Endodermal cell (in vitro differentiated cells): ENCODE measurements around the gene FAM177B. TPM values are rescaled to one million over a fixed set of nuclear protein-coding genes. Genes with fewer than 3 reads are reported as not detected.

Source experiments
- DNase-seq: peaks from one replicate; pipeline ENCODE4 v3.0.0-alpha.2; 2017
- H3K27ac ChIP-seq: 2 replicates; pipeline ENCODE4 v1.5.1; 2013; ENCODE audit warnings: mild to moderate bottlenecking, low read depth, low read length, moderate library complexity
- H3K27me3 ChIP-seq: 2 replicates; pipeline ENCODE4 v1.6.1; 2013; ENCODE audit warnings: mild to moderate bottlenecking, low read length, moderate library complexity; ENCODE audit not compliant: insufficient read depth, control insufficient read depth, poor library complexity, severe bottlenecking
- H3K36me3 ChIP-seq: 2 replicates; pipeline ENCODE4 v1.7.0; 2013; ENCODE audit warnings: mild to moderate bottlenecking, low read length, moderate library complexity; ENCODE audit not compliant: control insufficient read depth, insufficient read depth
- H3K4me1 ChIP-seq: one replicate; pipeline ENCODE4 v1.7.0; 2013; ENCODE audit warnings: low read length; ENCODE audit not compliant: control insufficient read depth, insufficient read depth
- H3K4me3 ChIP-seq: 2 replicates; pipeline ENCODE4 v1.5.1; 2013; ENCODE audit warnings: mild to moderate bottlenecking, low read length, moderate library complexity
- H3K9ac ChIP-seq: 2 replicates; pipeline ENCODE4 v1.6.1; 2013; ENCODE audit warnings: mild to moderate bottlenecking, low read length, moderate library complexity; ENCODE audit not compliant: poor library complexity, severe bottlenecking; ENCODE audit errors: extremely low read depth
- H3K9me3 ChIP-seq: 2 replicates; pipeline ENCODE4 v1.6.1; 2013; ENCODE audit warnings: mild to moderate bottlenecking, low read length, moderate library complexity; ENCODE audit not compliant: control insufficient read depth
- H3K27ac Mint-ChIP-seq: 2 replicates; pipeline ENCODE4 v1.8.0; 2020; ENCODE audit warnings: mixed read lengths
- H3K27me3 Mint-ChIP-seq: 2 replicates; pipeline ENCODE4 v1.8.0; 2021; ENCODE audit warnings: mild to moderate bottlenecking, mixed read lengths; ENCODE audit not compliant: insufficient read depth
- H3K36me3 Mint-ChIP-seq: 2 replicates; pipeline ENCODE4 v1.8.0; 2020; ENCODE audit warnings: low read depth, mixed read lengths
- H3K4me1 Mint-ChIP-seq: 2 replicates; pipeline ENCODE4 v1.8.0; 2020; ENCODE audit warnings: mixed read lengths
- H3K4me3 Mint-ChIP-seq: 2 replicates; pipeline ENCODE4 v1.8.0; 2020; ENCODE audit warnings: mild to moderate bottlenecking, moderate library complexity, mixed read lengths
- H3K9me3 Mint-ChIP-seq: 2 replicates; pipeline ENCODE4 v1.8.0; 2020; ENCODE audit warnings: mild to moderate bottlenecking, mixed read lengths
- CTCF ChIP-seq: fragments of 200-600 bp; sonication (generic); conservative IDR thresholded peaks from 2 replicates; pipeline ENCODE4 v1.5.0; 2021; ENCODE audit warnings: antibody characterized with exemption, mild to moderate bottlenecking
- WGBS, 2 experiments: methylation state at CpG; one replicate each; pipeline versions ENCODE4 v1.1.5 to v1.1.7; 2013; ENCODE audit warnings: missing lambda C conversion rate in 2 of 2, mixed read lengths in 1 of 2; ENCODE audit not compliant: insufficient coverage in 1 of 2, insufficient read length in 1 of 2; 5-methylcytosine and 5-hydroxymethylcytosine counted together
- total RNA-seq, 2 donors: library from RNA; stranded (reverse); fragmentation: NEBNext Ultra II Directional in 1 of 2; extraction: Animal tissue kit (Norgen Biotek cat#: 25700) in 1 of 2; gene quantifications; 2 replicates in 1 of 2; 3 replicates in 1 of 2; pipeline ENCODE4 v1.2.1, GENCODE V29; 2021

Gene FAM177B
- total RNA-seq, 2 donors from 2014 or later, result not detected

DNA sequence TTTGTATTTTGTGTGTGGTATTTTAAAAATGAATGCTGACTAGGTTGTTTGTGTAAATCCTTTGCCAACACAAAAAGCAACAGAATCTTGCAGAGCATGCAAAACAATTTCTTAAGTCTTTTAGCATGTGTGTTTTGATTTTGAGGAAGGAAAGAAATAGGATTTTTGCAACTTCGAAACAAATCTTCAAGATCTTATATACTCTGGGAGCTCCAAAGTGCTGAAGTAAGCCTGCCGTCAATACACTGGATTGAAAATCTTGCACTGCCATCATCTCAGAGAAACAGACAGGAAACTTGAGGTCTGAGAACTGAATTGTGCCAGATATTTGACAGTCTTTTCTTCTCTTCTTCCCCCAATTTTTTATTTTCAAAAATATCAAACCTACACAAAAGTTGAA lies 48.5 kb downstream of the FAM177B start:
- no peak overlapping the region for H3K9ac ChIP-seq
- no peaks in the 10 kb centered on the region for H3K27me3 ChIP-seq
- 86 to 100% methylated on average over 1 to 2 of the region's 2 CpGs for WGBS, 2 experiments
- Mint-ChIP-seq H3K27me3 (peaks cover 20% of the 10 kb centered on the region), H3K4me1 (peaks cover 2% of the 10 kb centered on the region), H3K9me3 (peaks cover 10% of the 10 kb centered on the region), H3K36me3 (peaks cover 2% of the 10 kb centered on the region), H3K4me3 (no peak overlapping the region), H3K27ac (no peak overlapping the region)
- no peak overlapping the region for H3K27ac ChIP-seq
- no peaks in the 10 kb centered on the region for H3K4me1 ChIP-seq
- peaks cover 11% of the 10 kb centered on the region for H3K9me3 ChIP-seq
- DNase-seq, result no peak
- no peak overlapping the region for H3K4me3 ChIP-seq
- H3K36me3 ChIP-seq, result no peaks in the 10 kb centered on the region
- TF ChIP-seq CTCF, result no peak

GRCh38 chr1:222786121-222786520 lies 49.1 kb downstream of the FAM177B start:
- WGBS, 2 experiments, result 91 to 100% methylated on average over 1 of the region's 1 CpG

GRCh38 chr1:222787729-222788128 lies 50.7 kb downstream of the FAM177B start:
- Histone ChIP-seq H3K4me3 (no peak overlapping the region), H3K4me1 (no peaks in the 10 kb centered on the region), H3K9me3 (peaks cover 14% of the 10 kb centered on the region), H3K36me3 (no peaks in the 10 kb centered on the region), H3K27me3 (no peaks in the 10 kb centered on the region), H3K9ac (no peak overlapping the region), H3K27ac (no peak overlapping the region)
- Mint-ChIP-seq H3K36me3 (peaks cover 2% of the 10 kb centered on the region), H3K27ac (no peak overlapping the region), H3K9me3 (peaks cover 13% of the 10 kb centered on the region), H3K27me3 (peaks cover 22% of the 10 kb centered on the region), H3K4me3 (no peak overlapping the region), H3K4me1 (peaks cover 2% of the 10 kb centered on the region)
- no peak for DNase-seq
- 94% methylated on average over 2 to 4 of the region's 4 CpGs for WGBS, 2 experiments
- no peak for TF ChIP-seq CTCF

More at GRCh38 chr1:222786121-222786520, 49.1 kb downstream of the FAM177B start:
- H3K9me3 Mint-ChIP-seq, result peaks cover 13% of the 10 kb centered on the region
- Histone ChIP-seq H3K27ac (no peak overlapping the region), H3K9ac (no peak overlapping the region), H3K36me3 (no peaks in the 10 kb centered on the region), H3K4me1 (no peaks in the 10 kb centered on the region), H3K9me3 (peaks cover 14% of the 10 kb centered on the region), H3K4me3 (no peak overlapping the region), H3K27me3 (no peaks in the 10 kb centered on the region)
- peaks cover 21% of the 10 kb centered on the region for H3K27me3 Mint-ChIP-seq
- no peak overlapping the region for H3K27ac Mint-ChIP-seq
- H3K36me3 Mint-ChIP-seq, result peaks cover 2% of the 10 kb centered on the region
- H3K4me1 Mint-ChIP-seq, result peaks cover 2% of the 10 kb centered on the region
- no peak for TF ChIP-seq CTCF
- no peak for DNase-seq
- no peak overlapping the region for H3K4me3 Mint-ChIP-seq
